SJSA1 (cell line): ENCODE measurements around the gene CUZD1. TPM values are rescaled to one million over a fixed set of nuclear protein-coding genes. Genes with fewer than 3 reads are reported as not detected.
"Not testable (repeated sequence)": the region's sequence is repeated elsewhere in the genome, so short reads cannot be mapped to it uniquely, and the experiment has no call there.

Experiments
- DNase-seq, 2 experiments: peaks; one replicate each; pipeline ENCODE4 v3.0.0-alpha.2; 2015 to 2020; ENCODE audit warnings: low spot score in 2 of 2, low read depth in 1 of 2
- H3K27ac ChIP-seq: fragments of 250-450 bp; sonication (Bioruptor Pico); 2 replicates; pipeline ENCODE4 v1.5.1; 2020; ENCODE audit warnings: mild to moderate bottlenecking, moderate library complexity
- H3K27me3 ChIP-seq: fragments of 250-450 bp; sonication (Bioruptor Pico); replicated peaks from 2 replicates; pipeline ENCODE4 v1.5.1; 2020; ENCODE audit warnings: mild to moderate bottlenecking, moderate library complexity
- H3K36me3 ChIP-seq: fragments of 250-450 bp; sonication (Bioruptor Pico); 2 replicates; pipeline ENCODE4 v1.5.1; 2020; ENCODE audit warnings: mild to moderate bottlenecking
- H3K4me1 ChIP-seq: fragments of 250-450 bp; sonication (Bioruptor Pico); replicated peaks from 2 replicates; pipeline ENCODE4 v1.6.1; 2021; ENCODE audit warnings: mild to moderate bottlenecking
- H3K4me3 ChIP-seq: fragments of 250-450 bp; sonication (Bioruptor Pico); 2 replicates; pipeline ENCODE4 v1.5.1; 2020; ENCODE audit warnings: mild to moderate bottlenecking
- H3K9me3 ChIP-seq: fragments of 250-450 bp; sonication (Bioruptor Pico); replicated peaks from 2 replicates; pipeline ENCODE4 v1.5.1; 2020; ENCODE audit warnings: mild to moderate bottlenecking
- total RNA-seq: library from RNA; depleted of rRNA; stranded (reverse); fragments of >200 nt; shearing (Covaris generic); gene quantifications from 2 replicates; pipeline ENCODE4 v1.2.3, GENCODE V29; 2014; rRNA removed

Gene CUZD1
- total RNA-seq, result 2.0 and 3.5 TPM in 2 replicates

- Histone ChIP-seq H3K27ac (no peak within 1 kb of the TSS), H3K36me3 (peaks cover 47% of the 10 kb centered on the region), H3K9me3 (no peaks in the 10 kb centered on the region), H3K4me1 (peaks cover 15% of the 10 kb centered on the region), H3K27me3 (no peaks in the 10 kb centered on the region), H3K4me3 (no peak within 1 kb of the TSS)
- DNase-seq, result no peak
Measured at GRCh38 chr10:122845783-122846332, at the start of gene CUZD1. TSS of gene CUZD1 (minus strand) at chr10:122845857. CDS start at chr10:122845843, 14 bp downstream.

DNA sequence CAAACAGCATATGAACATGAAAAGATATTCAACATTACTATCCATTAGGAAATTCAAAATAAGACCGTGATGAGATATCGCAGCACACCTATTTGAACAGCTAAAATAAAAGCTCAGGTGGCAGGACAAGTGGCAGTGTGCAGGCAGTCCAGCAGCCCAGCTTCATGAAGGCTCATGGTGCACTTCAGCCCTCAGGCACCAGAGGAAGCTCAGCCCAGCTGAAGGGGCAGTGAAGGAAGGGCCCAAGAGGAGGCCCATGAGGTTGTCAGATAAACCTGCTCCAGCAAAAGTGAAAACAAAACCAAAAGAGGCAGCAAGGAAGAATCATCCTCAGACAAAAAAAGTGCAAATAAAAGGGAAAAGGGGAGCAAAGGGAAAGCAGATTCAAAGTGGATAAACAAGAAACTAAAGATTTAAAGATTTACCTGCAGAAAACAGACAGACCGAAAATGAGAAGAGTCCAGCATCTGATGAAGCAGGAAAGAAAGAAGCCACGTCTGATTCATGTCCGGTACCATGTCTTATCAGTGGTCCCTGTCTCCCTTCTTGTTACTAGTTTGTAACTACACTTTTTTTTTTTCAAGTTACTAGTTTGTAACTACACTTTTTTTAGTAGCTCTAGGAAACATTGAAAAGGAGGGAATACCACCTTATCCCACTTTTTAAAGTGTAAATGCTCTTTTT is 48.7 kb upstream of the CUZD1 start:
- Histone ChIP-seq H3K36me3 (no peaks in the 10 kb centered on the region), H3K4me3 (no peak overlapping the region), H3K27ac (no peak overlapping the region), H3K27me3 (no peaks in the 10 kb centered on the region), H3K9me3 (no peaks in the 10 kb centered on the region), H3K4me1 (no peaks in the 10 kb centered on the region)
- no peak for DNase-seq

DNA sequence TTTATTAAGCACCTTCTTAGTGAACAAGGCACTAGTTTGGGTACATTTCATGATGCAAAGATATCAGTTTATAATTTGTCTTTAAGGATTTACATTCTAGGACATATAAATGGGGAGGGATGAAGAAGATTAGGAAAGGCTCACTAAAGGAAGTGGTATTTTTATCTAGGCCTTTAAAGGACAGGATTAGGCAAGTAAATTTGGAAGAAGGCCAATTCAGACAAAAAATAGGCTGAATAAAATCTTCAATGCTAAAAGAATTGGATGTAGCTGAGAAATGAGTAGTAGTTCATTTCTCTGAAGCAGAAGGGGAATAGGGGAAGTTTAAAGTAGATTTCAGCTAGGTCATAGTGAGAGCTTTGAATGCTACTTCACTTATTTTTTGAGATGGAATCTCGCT is 38.5 kb upstream of the CUZD1 start:
- DNase-seq, result no peak
- Histone ChIP-seq H3K27me3 (no peaks in the 10 kb centered on the region), H3K4me1 (peaks cover 7% of the 10 kb centered on the region), H3K4me3 (no peak overlapping the region), H3K9me3 (no peaks in the 10 kb centered on the region), H3K27ac (no peak overlapping the region), H3K36me3 (no peaks in the 10 kb centered on the region)

DNA sequence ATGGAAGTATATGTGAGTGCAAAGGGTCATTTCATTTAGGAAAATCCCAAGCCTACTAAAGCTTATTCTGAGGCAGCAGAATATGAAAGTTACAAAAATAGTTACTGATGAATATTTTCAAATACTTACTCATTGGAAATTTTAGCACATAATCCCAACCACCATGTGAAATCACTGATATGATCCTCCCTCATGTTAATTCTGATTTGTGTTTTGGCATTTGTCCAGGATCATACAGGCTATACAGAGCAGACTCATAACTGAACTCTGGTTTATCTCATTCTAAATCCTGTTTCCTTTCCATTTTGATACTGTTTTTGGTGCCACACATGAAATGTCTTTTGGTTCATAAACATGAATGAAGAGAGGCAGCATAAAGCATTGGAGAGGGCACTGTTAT is 37.1 kb upstream of the CUZD1 start:
- 0 out of 2 replicates have a peak, but pooled peaks cover 4% of the 10 kb centered on the region for H3K36me3 ChIP-seq
- no peak for DNase-seq

DNA sequence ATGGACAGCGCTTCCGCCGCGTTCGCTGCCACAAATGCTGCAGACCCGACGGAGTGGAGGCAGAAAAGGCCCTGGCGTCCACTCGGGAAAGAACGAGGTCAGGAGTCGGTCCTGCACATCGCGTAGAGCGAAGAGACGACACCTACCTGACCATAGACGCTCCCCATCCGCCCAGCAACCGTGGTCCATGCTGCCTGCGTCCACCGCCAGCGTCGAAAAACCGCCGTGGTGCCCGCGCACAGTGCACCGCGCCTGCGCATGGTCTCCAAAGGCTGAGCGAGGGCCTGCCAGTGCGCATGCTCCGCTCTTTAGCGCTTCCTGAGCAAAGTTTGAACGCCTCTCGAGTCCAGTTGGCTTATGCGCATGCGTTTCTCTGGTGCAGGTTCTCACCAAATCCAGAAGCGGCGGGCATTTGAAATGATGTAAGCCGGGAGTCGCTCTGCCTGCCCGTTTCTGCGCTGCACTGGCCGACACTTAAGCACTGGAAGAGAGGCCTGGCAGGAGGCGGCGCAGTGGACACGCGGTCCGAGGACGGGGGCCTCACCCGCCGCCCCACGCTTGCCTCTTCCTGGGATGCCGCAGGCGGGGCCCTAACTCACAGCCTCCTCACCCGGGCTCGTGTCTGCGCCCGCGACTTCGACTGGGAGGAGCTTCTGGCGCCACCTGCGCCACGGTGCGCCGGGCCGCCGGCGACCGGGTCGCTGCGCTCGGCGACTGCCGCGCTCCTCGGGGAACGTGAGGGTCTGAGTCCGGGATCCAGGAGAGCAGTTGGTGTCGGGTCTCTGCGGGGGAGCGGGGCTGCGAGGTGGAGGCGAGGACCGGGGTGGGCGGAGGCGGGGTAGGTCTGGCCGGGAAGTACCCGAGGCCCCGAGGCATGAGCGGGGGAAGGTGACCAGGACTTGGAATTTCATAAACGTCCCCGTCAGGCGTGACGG is 33.9 kb upstream of the CUZD1 start, which contains the start of gene FAM24B:
Gene FAM24B (minus strand): TSS at position 243 of the 935 bp plus-strand sequence. CDS start 29,066 bp downstream, outside the sequence.
- H3K27me3 ChIP-seq, result no peaks in the 10 kb centered on the region
- H3K27ac ChIP-seq, result peak within 1 kb of the TSS; percentile 37
- H3K9me3 ChIP-seq, result no peaks in the 10 kb centered on the region
- H3K4me3 ChIP-seq, result peak within 1 kb of the TSS; percentile 58
- peaks cover 21% of the 10 kb centered on the region for H3K36me3 ChIP-seq
- peak; percentile 93 to 98 for DNase-seq
- H3K4me1 ChIP-seq, result peaks cover 25% of the 10 kb centered on the region

More for the DNA sequence above, 37.1 kb upstream of the CUZD1 start:
- Histone ChIP-seq H3K4me3 (no peak overlapping the region), H3K9me3 (no peaks in the 10 kb centered on the region), H3K4me1 (peaks cover 18% of the 10 kb centered on the region), H3K27me3 (no peaks in the 10 kb centered on the region), H3K27ac (no peak overlapping the region)

GRCh38 chr10:122878799-122879338 is 33.2 kb upstream of the CUZD1 start:
- Histone ChIP-seq H3K27ac (peak overlapping the region; percentile 34), H3K9me3 (no peaks in the 10 kb centered on the region), H3K4me3 (peak overlapping the region; percentile 58), H3K36me3 (peaks cover 21% of the 10 kb centered on the region), H3K27me3 (no peaks in the 10 kb centered on the region), H3K4me1 (peaks cover 25% of the 10 kb centered on the region)
- DNase-seq, result no peak

DNA sequence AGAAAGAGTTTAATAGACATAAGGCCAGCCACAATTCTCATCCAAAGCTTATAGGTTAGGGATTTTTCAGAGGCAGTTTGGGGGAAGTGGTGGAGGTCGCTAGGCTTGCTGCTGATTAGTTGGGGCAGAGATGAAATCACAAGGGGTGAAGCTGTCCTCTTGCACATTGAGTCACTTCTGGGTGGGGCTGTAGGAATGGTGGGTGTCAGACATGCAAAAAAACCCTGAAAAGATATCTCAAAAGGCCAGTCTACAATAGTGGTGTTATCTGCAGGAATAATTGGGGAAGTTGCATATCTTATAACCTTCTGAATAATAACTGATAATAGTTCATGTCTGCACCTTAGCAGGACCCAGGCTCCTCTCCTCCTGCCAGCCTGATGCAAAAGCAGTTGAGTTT is 31.6 kb upstream of the CUZD1 start:
- H3K4me3 ChIP-seq, result no peak overlapping the region
- H3K27me3 ChIP-seq, result no peaks in the 10 kb centered on the region
- H3K36me3 ChIP-seq, result peaks cover 21% of the 10 kb centered on the region
- peaks cover 32% of the 10 kb centered on the region for H3K4me1 ChIP-seq
- H3K9me3 ChIP-seq, result no peaks in the 10 kb centered on the region
- H3K27ac ChIP-seq, result no peak overlapping the region
- no peak for DNase-seq

DNA sequence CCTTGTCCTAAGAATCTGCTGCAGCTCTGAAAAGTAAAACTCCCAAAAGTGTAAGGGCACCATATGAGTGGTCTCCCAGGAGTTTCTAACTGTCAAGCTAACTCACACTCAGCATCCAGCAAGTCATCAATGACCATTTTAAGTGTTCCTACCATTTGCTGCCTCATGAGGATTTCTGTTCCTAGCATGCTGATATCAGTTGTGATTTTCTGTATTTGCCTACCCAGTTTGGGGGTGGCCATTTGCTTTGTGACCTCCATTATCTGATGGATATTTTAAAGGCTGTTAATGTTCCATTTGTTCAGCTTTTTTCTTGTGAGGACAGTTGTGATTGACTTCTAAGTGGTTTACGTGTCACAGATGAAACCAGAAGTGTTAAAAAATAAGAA is 30.8 kb upstream of the CUZD1 start:
- Histone ChIP-seq H3K9me3 (no peaks in the 10 kb centered on the region), H3K27me3 (no peaks in the 10 kb centered on the region), H3K27ac (no peak overlapping the region), H3K36me3 (peaks cover 23% of the 10 kb centered on the region), H3K4me1 (peaks cover 32% of the 10 kb centered on the region), H3K4me3 (no peak overlapping the region)
- DNase-seq, result no peak

DNA sequence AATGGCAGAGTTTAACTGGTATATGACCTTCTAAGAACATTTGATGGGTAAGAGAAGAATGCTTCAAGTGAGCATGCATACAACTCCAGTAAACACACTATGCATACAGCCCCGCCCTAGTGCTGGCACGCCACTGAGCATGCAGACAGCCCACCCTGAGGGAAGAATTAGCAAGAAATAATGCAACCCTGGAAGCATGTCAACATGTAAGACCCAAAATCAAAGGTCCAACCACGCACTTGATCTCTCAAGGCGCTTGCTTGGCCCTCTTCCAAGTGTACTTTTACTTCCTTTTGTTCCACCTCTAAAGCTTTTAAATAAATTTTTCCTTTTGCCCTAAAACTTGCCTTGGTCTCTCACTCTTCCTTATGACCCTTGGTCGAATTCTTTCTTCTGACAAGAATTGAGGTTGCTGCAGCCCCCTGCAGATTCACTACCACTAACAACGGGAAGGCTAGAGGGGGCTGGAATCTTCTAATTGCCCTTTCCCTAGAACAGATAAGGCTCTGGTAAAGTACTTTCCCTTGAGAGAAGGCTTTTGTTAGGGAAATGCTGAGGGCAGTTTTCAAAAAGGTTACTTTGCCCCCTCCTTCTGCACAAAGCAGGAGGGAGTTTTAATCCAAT is 30.3 kb upstream of the CUZD1 start:
- H3K27ac ChIP-seq, result no peak overlapping the region
- DNase-seq, result no peak
- peaks cover 23% of the 10 kb centered on the region for H3K36me3 ChIP-seq
- H3K9me3 ChIP-seq, result no peaks in the 10 kb centered on the region
- H3K4me3 ChIP-seq, result no peak overlapping the region
- no peaks in the 10 kb centered on the region for H3K27me3 ChIP-seq
- peaks cover 32% of the 10 kb centered on the region for H3K4me1 ChIP-seq

DNA sequence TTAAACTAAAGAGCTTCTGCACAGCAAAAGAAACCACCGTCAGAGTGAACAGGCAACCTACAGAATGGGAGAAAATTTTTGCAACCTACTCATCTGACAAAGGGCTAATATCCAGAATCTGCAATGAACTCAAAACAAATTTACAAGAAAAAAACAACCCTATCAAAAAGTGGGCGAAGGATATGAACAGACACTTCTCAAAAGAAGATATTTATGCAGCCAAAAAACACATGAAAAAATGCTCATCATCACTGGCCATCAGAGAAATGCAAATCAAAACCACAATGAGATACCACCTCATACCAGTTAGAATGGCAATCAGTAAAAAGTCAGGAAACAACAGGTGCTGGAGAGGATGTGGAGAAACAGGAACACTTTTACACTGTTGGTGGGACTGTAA is 26.3 kb upstream of the CUZD1 start:
- not testable (repeated sequence) for DNase-seq, H3K9me3 ChIP-seq, H3K27me3 ChIP-seq, H3K4me3 ChIP-seq, H3K27ac ChIP-seq
- Histone ChIP-seq H3K36me3 (peaks cover 15% of the 10 kb centered on the region), H3K4me1 (peaks cover 12% of the 10 kb centered on the region)

DNA sequence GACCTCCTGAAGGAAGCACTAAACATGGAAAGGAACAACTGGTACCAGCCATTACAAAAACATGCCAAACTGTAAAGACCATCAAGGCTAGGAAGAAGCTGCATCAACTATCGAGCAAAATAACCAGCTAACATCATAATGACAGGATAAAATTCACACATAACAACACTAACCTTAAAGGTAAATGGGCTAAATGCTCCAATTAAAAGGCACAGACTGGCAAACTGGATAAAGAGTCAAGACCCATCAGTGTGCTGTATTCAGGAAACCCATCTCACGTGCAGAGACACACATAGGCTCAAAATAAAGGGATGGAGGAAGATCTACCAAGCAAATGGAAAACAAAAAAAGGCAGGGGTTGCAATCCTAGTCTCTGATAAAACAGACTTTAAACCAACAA is 23.1 kb upstream of the CUZD1 start:
- not testable (repeated sequence) for H3K9me3 ChIP-seq, H3K27me3 ChIP-seq, H3K4me3 ChIP-seq, H3K27ac ChIP-seq, DNase-seq
- Histone ChIP-seq H3K36me3 (peaks cover 15% of the 10 kb centered on the region; the same call in 1 of the 2 replicates), H3K4me1 (peaks cover 29% of the 10 kb centered on the region)

DNA sequence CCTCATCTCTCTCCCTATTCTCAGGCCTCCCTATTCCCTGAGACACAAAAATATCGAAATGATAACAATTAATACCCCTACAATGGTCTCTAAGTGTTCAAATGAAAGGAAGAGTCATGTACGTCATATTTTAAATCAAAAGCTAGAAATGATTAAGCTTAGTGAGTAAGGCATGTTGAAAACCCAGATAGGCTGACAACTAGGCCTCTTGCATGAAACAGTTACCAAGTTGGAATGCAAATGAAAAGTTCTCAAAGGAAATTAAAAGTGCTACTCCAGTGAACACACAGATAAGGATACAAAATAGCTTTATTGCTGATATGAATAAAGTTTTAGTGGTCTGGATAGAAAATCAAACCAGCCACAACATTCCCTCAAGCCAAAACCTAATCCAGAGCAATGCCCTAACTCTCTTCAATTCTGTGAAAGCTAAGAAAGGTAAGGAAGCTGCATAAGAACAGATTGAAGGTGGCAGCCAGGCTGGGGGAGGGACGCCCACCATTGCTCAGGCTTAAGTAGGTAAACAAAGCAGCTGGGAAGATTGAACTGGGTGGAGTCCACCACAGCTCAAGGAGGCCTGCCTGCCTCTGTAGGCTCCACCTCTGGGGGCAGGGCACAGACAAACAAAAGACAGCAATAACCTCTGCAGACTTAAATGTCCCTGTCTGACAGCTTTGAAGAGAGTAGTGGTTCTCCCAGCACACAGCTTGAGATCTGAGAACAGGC is 21.3 kb upstream of the CUZD1 start:
- not testable (repeated sequence) for H3K27ac ChIP-seq, H3K4me3 ChIP-seq, H3K9me3 ChIP-seq, DNase-seq, H3K27me3 ChIP-seq
- H3K36me3 ChIP-seq, result peaks cover 17% of the 10 kb centered on the region; the same call in 1 of the 2 replicates
- peaks cover 35% of the 10 kb centered on the region for H3K4me1 ChIP-seq

- no peaks in the 10 kb centered on the region for H3K27me3 ChIP-seq
- H3K9me3 ChIP-seq, result no peaks in the 10 kb centered on the region
- peaks cover 17% of the 10 kb centered on the region; the same call in 1 of the 2 replicates for H3K36me3 ChIP-seq
- peaks cover 45% of the 10 kb centered on the region for H3K4me1 ChIP-seq
- DNase-seq, result no peak
- no peak overlapping the region for H3K4me3 ChIP-seq
- peak overlapping the region; percentile 28 for H3K27ac ChIP-seq
Measured at GRCh38 chr10:122864901-122865300, 19.2 kb upstream of the CUZD1 start.
